HG03558 (cell line): ENCODE results near the gene RIMBP2.

Experiments used
- ATAC-seq: cut with Tn5 transposase; IDR thresholded peaks from one replicate; pipeline ENCODE4 v1.9.1; 2021; ENCODE audit warnings: moderate number of reproducible peaks; ENCODE audit not compliant: unreplicated experiment; ENCODE audit errors: extremely low read depth

Gene RIMBP2

DNA sequence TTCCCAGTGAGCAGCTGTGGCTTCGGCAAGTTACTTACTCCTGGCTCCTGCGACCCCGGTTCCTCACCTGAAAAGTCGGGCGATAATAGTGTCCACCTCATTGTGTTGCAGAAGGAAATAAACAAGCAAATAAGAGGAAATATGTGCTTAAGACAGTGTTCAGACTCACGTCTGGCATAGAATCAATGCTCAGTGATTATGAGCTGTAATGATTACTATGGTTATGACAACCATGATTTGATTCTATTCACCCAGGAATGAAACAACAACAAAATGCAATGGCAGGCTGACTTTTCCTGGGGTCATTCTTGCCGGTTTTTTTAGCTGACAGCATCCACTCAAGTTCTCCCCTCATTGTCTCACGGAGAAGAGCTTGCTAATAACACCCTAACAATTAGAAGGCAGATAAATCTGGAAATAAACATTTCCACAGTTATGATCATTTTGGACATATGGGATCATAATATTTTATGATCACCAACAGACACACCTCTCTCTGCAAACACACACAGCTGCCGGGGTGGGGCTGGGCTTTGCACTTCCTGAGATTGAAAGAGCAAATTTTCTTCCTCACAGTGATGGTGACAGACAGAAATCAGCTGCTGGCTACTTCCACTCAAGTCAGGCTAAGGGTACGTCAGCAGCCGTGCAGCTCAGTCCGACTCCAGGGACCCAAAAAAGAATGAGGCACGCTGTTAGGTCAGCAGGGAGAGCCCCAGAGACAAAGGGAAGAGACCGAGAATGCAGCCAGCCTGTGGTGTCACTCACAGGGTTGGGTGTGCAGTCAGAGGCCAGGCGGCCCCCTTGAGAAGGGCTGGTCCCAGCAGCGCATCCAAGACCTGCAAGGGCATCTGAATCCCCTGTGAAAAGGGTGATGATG, 158.0 kb downstream of the RIMBP2 start:
- ATAC-seq, result no peak

- ATAC-seq, result no peak
These were observed 158.9 kb downstream of the RIMBP2 start for GRCh38 chr12:130557201-130557600.

- no peak for ATAC-seq
These were observed 159.5 kb downstream of the RIMBP2 start for GRCh38 chr12:130556486-130557055.

DNA sequence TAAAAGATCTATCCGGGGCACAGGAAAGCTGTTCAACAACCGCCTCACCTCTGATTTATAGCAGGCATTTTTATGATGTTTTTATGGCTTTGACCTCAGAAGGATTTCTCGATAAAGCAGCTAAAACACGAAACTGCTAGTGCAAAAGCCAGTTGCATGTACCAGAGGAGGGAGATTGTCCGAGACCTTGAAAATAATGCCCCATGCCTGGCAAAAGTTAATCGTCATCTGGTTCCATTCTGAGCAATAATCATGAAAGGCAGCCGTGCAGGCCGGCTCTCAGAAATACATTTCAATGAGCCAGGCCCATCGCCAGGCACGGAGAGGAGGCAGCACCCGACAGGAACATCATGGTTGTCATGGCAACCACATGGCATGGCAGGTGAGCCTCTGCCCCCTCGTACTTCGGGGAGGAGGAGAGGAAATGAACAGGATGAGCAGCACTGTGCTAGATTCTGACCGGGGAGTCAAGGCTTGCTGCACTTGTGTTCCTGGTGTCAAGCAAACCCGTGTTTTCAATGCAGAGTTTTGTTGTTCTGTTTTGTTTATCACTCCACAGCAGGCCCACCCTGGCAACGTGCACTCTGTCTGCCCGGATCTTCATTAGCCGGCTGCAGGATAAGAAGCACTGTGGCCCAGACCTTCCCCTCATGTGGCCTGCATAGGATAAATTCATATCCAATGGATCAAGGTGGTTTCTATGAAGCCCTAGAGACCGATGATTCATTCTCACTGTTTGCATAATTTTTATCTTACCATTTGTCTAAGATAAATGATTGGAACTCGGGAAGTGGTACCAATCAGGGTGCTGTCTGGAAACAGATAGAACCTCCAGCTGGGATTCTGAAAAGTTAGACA, 160.2 kb downstream of the RIMBP2 start:
- ATAC-seq, result no peak

DNA sequence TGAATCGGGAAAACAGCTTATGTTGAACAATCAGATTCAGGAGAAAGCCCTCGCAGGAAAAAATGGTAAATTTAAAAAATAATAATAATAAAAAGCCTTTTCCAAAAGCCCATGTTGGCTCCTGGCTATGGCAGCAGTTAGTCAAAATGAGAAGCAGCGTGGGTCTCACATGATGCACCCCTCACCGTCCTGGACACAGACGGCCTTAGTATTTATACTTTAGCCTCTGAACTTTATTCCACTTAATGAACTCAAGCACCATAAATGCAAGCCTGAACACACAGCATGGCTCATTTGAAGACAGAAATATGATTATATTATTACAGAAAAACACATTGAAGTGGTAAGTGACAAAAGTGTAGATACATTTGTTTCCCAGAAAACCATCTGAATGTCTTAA, 160.9 kb downstream of the RIMBP2 start:
- no peak for ATAC-seq

DNA sequence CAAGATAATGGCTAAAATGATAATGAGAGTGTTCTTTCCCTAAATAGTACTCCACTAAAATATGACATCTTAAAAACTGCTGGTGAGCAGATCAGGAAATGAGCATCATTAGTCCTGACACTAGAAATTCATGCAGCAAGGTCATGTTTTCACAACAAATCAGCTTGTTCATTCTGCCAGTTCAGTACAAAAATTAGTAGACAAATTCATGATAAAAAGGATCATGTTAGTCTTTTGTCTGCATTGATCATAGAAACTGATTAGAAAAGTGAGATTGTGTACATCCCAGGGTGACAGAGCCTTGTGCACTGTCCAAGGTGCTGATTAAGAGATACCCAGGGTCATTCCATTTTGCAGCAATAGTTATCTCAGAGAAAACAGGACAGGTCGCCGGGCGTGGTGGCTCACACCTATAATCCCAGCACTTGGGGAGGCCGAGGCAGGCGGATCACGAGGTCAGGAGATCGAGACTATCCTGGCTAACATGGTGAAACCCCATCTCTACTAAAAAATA, 163.6 kb downstream of the RIMBP2 start:
- no peak for ATAC-seq

- no peak for ATAC-seq
These were observed 166.7 kb downstream of the RIMBP2 start for GRCh38 chr12:130549361-130549760.

DNA sequence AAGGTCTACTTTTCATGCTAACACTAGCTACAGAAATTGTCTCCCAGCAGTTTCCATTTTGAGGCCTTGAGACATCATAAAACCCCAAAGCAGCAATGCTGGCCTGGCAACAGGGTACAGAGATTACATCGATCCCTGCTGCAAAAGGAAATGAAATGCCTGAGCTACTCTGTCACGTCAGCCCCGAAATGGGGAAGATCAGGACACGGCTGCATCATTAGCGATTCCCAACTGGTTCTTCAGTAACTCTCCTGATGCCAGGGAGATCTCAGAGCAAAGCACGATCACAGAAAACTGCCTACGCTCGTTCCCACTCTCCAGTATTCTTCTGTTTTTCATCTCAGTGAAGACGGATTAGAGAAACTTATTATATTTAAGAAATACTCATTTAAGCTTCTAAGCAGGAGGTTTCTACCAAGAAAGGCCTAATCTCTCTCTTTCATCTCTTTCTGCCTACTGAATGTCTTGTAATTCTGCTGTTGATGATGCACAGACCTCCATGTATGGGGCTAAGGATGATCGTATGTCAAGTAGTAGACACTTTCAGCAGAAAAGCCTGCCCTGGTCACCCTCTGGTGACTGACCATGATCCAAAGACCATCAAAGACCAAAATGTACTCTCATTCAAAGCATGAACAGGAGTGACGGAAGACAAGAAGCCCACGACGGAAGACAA, 168.5 kb downstream of the RIMBP2 start:
- ATAC-seq, result no peak

- no peak for ATAC-seq
These were observed 169.6 kb downstream of the RIMBP2 start for GRCh38 chr12:130546494-130546893.

DNA sequence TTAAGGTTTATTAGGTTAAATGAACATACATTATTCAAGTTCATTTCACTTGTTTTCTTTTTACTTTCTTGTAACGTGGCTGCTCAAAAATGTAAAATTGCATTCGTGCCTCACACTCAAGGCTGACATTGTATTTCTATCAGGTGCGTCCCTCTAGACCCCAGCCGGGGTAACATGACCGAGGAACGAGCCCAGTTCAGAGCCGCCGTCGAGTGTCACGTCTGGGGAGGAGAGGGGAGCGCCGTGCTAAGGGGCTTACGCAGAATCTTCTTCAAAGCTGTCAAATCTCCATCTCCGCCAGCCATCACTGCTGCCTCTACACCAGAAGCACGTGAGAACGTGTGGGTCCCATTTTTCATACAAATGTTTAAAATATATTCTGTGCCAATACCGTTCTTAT, 170.6 kb downstream of the RIMBP2 start:
- ATAC-seq, result no peak

- no peak for ATAC-seq
These were observed 175.7 kb downstream of the RIMBP2 start for GRCh38 chr12:130540376-130540775.

GRCh38 chr12:130538343-130539095, 177.6 kb downstream of the RIMBP2 start:
- ATAC-seq, result no peak

DNA sequence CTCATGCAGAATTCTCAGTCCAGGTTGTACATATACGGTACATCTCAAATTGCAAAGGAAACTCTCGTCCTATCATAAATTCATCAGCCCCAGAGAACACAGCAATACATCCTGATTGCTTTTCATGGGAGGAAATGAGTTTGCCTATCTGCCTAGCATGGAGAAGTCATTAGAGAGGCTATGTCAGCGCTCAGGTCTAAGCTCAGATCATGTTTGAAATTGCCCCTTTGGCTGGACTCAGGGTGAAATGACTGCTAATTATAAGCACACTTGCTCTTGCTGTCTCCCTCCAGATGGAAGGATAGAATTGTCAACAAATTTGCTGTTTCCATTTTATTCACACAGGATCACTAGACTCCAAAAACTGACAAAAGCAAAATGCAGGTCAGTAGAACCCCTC, 178.4 kb downstream of the RIMBP2 start:
- ATAC-seq, result no peak

DNA sequence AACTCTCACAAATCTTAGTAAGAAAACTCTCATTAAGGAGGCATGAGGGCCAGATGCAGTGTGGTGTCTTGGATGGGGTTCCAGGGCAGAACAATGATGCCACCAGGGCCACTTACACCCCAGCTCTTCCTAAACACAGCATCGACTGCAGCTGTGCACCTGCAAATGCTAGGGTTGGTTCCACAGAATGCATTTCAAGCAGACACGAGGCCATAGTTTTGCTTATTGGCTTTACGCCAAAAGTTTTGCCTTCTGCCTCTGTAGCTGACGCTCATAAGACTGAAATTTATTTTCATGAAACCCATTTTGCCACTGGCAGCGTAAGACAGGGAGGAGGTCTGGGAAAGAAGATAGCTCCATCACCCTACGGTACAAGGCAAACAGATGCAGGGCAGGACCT, 179.0 kb downstream of the RIMBP2 start:
- no peak for ATAC-seq

DNA sequence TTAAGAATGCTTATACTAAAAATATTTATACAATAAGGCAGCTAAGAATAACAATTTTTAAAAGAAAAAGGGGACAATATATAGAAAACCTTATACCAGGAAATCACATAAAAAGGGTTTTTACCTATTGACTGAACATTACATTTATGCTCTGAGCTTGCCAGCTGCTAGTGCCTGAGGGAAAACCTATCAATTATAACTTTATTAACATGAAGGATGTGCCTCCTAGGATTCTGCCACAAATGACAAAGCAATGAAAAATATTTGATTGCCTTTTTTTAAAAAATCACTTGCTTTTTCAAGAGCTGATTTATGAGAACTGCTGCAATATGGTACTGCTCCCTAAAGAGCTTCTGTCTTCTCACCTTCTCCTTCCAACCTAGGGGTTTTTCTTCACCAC, 185.7 kb downstream of the RIMBP2 start:
- ATAC-seq, result no peak

DNA sequence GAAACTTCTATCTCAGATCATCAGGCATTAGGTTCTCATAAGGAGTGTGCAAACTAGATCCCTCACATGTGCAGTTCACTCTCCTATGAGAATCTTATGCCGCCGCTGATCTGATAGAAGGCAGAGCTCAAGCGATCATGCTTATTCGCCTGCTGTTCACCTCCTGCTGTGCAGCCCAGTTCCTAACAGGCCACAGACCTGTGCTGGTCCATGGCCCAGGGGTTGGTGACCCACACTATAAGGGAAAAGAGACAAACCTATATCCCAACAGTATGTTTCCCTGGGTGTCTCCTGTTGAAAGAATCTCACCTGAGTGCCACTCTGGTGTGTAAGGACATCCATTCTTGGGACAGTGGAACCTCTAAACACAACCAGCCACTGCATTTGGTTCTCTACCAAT, 186.3 kb downstream of the RIMBP2 start:
- no peak for ATAC-seq

- no peak for ATAC-seq
These were observed 188.9 kb downstream of the RIMBP2 start for GRCh38 chr12:130527239-130527638.

DNA sequence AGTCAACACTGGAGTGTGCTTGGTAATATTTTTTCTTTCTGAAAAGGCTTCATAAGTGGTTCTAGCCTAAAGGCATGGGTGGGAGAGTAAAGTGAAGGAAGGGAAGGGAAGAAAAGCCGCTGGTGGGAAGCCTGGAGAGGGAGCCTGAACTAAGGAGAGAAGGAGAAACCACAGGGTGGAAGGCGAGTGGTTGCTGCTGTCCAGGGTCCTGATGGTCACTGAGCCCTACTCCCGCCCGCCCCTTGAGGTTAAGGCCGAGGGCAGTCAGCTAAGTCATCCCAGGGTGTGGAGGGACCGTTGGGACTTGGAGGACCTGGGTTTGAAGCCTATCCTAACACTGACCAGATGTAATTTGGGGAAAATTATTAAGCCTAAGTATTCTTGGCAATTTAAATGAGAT, 189.3 kb downstream of the RIMBP2 start:
- no peak for ATAC-seq

DNA sequence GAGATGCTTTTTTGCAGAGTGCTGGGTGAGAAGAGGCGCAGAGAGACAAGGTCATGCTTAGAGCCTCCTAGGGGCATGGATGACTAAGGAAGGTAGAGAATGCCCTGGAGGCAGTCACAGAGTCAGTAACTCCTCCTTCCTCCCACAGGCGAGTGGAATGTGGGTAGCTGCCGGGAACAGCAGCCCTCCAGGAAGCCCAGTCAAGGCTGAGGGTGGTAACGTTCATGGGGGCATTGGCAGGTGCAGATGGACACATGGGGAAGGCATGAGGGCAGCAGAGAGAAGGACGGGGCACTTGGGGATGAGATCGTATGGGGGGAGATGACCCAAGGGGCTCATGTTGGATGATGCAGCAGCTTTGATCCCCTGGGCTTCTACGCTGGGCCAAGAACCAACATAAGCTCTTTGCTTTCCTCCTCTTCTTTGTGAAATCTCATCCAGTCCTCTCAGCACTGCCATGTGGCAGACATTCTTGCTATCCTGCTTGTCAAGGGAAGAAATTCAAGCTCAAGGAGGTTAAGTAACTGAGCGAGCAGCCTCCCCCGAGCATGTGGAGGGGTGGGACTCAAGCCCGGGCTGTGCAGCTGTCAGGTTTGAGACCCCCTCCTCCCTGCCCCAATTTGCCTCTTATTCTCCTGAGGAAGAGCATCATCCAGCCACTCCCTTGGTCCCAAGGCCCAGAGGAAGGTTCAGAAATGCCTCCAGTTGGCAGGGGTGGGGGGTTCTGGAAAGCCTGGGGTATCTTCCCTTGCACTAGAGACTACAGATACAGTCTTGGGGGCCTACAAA, 190.5 kb downstream of the RIMBP2 start:
- ATAC-seq, result no peak
